ENCODE data around the gene GLIPR1L1.

GLIPR1L1 gene

GRCh38 chr12:75349946-75350345 is 15.5 kb downstream of the GLIPR1L1 start:
- in situ Hi-C loops (cut with HindIII; ENCODE audit: low sequenced_read_pairs), result no loop called here

DNA sequence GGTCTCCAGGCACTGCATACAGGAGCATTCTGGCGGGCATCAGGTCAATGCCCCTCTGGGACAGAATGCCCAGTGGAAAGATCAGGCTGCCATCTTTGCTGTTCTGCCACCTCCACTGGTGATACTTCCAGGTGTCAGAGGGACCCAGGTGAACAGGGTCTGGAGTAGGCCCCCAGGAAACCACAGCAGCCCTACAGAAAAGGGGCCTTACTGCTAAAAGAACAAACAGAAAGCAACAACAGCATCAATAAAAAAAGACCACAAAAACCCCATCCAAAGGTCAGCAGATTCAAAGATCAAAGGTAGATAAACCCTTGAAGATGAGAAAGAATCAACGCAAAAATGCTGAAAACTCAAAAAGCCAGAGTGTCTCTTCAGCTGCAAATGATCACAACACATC is 15.9 kb downstream of the GLIPR1L1 start:
- in situ Hi-C loops (cut with HindIII; ENCODE audit: low sequenced_read_pairs), result no loop called here

- in situ Hi-C loops (cut with HindIII; ENCODE audit: low sequenced_read_pairs), result no loop called here
Measured at GRCh38 chr12:75354011-75354410, 19.5 kb downstream of the GLIPR1L1 start.

- in situ Hi-C loops (cut with HindIII; ENCODE audit: low sequenced_read_pairs), result no loop called here
Measured at GRCh38 chr12:75360920-75361319, 26.4 kb downstream of the GLIPR1L1 start.

DNA sequence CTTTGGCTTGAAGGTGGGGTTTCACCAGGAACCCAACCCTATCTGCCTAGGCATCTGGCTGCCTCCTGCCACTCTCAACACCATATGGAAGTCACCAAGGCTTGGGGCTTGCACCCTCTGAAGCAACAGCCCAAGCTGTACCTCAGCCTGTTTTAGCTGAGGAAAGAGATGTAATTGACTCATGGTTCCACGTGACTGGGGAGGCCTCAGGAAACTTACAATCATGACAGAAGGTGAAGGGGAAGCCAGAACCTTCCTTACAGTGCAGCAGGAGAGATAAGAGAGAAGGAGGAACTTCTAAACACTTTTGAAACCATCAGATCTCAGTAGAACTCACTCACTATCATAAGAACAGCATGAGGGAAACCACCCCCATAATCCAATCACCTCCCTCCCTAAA is 26.9 kb downstream of the GLIPR1L1 start:
- in situ Hi-C loops (cut with HindIII; ENCODE audit: low sequenced_read_pairs), result no loop called here

DNA sequence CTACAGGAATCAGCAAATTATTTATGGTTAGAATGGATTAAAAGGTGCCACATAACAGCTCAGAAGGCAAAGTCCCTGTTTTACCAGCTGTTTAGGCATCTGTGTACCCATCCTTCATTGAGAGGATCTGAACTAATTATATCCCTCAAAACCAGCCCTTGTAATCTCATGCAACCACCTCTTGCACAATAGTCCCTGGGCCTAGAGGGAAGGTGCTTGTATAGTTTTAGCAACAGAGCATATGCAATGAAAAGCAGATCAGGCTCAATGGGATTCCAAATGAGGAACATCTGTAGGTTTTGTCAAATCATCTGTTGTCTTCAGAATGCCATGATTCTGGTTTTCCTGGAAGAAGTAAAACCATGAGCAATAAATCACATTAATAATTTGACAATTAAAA is 30.4 kb downstream of the GLIPR1L1 start:
- in situ Hi-C loops (cut with HindIII; ENCODE audit: low sequenced_read_pairs), result no loop called here

DNA sequence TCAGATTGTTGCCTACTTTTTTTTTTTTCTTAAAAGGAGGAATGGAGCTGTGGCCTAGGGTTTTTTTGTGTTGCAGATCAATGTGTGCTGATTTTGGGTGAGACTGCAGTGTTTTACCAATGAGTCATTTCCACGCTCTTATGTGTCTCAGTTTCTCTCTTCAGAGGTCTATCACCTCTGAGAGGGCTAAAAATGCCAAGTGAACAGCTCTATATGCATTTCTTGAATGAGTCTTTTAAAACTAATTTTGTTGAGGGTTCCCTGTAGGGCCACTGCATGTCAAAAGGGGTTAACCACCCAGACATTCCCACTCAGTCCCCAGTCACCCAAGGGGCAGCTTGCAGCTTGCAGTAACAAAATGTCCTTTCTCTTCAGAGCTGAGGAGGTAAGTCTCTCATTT is 32.2 kb downstream of the GLIPR1L1 start:
- in situ Hi-C loops (cut with HindIII; ENCODE audit: low sequenced_read_pairs), result no loop called here

DNA sequence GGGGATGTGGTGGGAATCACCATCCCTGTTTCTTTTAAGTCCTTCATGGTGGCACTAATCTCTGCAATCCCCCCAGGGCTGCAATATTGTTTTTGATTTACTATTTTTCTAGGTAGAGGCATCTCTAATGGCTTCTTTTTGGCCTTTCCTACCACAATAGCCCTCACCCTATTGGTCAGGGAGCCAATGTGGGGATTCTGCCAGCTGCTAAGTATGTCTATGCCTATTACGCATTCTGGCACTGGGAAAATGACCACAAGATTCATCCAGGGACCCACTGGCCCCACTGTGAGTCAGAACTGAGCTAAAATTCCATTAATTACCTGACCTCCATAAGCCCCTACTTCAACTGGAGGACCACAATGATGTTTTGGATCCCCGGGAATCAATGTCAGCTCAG is 40.5 kb downstream of the GLIPR1L1 start:
- in situ Hi-C loops (cut with HindIII; ENCODE audit: low sequenced_read_pairs), result no loop called here

GRCh38 chr12:75378354-75378753 is 43.9 kb downstream of the GLIPR1L1 start:
- in situ Hi-C loops (cut with HindIII; ENCODE audit: low sequenced_read_pairs), result no loop called here

GRCh38 chr12:75389061-75389460 is 54.6 kb downstream of the GLIPR1L1 start:
- in situ Hi-C loops (cut with HindIII; ENCODE audit: low sequenced_read_pairs), result no loop called here

DNA sequence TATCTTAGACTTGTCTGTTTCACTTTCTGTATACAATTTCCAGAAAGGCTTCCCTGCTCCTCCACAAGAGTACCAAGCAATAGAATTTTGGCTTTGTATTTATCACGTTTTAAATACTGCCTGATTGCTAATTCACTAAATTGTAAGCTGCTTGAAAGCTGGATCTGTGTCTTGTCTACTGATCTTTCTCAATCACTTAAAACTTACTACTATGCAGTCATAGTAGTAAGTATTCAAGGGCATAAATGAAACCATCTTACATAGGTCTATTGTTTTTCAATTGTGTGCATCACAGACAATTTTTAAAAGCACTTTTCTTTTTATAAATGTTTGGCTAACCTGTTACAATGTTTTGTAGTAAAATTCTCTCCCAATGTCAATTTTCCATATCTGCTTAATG is 55.2 kb downstream of the GLIPR1L1 start:
- in situ Hi-C loops (cut with HindIII; ENCODE audit: low sequenced_read_pairs), result no loop called here

DNA sequence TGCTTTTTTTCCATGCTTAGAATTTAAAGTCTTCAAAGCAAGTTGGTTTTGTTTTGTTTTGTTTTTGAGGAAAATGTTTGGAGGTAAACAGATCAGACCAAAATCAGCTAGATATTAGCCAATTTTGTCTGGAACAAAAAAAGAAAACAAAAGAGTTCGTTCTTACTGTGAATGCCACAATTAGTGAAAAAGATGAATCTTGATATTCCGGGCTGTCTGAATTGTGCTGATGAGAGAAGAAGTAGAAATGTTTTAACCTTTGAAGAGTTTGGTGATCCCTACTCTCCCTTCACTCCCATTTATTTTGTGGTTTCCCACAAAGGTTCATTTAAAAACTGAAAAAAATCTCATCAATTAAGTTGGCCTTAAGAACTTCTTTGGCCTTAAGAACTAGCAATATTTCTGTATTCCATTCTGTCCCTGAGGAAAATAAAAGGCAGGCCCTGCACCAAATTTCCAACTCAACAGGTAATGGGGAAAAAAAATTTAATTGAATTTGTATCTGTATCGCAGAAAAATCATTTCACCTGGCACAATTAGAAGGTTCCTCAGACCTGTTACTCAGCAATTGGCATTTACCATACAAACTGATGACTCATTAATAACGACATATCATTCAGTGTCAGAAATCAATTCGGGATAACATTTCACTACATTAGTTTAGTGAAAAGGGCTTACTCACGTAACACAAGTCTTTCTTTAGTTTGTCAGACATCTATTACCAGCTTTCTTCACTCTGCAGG is 55.9 kb downstream of the GLIPR1L1 start:
- in situ Hi-C loops (cut with HindIII; ENCODE audit: low sequenced_read_pairs), result no loop called here

GRCh38 chr12:75390899-75391538 is 56.5 kb downstream of the GLIPR1L1 start, which contains the start of gene GLIPR1L2:
GLIPR1L2 (plus strand) TSS chr12:75391089; CDS start chr12:75391117, 28 bp downstream.
- in situ Hi-C loops (cut with HindIII; ENCODE audit: low sequenced_read_pairs), result no loop called here

GRCh38 chr12:75404231-75404630 is 69.8 kb downstream of the GLIPR1L1 start:
- in situ Hi-C loops (cut with HindIII; ENCODE audit: low sequenced_read_pairs), result no loop called here

DNA sequence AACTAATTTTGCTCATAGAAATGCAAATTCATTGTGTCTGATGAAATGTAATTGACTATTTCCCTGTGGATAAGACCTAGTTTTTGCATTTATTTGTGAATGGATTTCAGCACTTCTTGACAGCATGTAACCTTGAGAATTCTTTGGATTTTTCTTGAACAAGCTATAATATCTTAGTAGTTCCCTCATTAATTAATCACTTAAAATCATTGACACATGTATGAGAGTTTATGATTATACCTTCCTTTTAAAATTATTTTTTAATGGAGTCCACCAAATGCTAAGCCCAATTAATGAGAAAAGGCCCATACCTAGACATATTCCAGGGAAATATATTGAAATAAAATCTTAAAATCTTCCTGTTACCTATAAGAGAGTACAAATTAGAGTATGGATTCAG is 73.2 kb downstream of the GLIPR1L1 start:
- in situ Hi-C loops (cut with HindIII; ENCODE audit: low sequenced_read_pairs), result no loop called here

GRCh38 chr12:75409830-75410229 is 75.4 kb downstream of the GLIPR1L1 start:
- in situ Hi-C loops (cut with HindIII; ENCODE audit: low sequenced_read_pairs), result no loop called here

DNA sequence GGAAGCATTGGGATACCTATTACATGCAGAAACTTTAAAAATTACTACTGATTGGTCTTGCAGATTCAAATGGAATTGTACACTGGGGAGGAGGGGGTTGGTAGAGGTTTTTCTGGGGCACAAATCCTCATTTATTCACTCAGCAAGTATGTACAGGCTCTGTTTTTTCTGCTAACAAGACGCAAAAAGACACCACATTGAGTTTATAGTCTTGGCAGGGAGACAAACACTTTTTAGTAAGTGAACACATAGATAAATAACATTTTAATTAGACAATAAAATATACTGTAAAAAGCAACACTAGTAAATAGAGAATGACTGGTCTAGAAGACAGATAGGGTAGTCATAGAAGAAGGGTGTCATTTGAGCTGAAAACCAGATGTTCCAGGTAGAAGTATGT is 80.2 kb downstream of the GLIPR1L1 start:
- in situ Hi-C loops (cut with HindIII; ENCODE audit: low sequenced_read_pairs), result no loop called here

DNA sequence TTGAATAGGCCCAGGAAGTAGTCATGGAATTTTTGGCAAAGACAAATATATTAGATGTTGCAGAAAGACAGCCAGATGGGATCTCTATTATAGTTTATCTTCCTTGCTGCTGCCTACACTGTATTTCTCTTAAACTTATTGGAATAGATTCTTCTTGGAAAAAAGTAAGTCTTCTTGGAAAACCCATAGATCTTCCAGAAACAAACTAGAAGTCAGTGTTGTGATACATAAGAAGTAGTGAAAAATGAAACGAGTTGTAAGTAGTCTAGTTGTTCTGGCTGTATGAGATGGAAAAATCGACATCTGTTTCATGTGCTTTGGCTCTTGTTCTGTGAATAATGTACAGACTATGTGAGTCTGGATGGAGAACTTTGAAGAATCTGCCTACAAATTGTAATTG is 85.4 kb downstream of the GLIPR1L1 start:
- in situ Hi-C loops (cut with HindIII; ENCODE audit: low sequenced_read_pairs), result no loop called here

All from DLD1 (cell line).